GM18505 (cell line): ENCODE measurements around the gene SLC7A7.
"Not testable (repeated sequence)": the region's sequence is repeated elsewhere in the genome, so short reads cannot be mapped to it uniquely, and the experiment has no call there.

Experiments
- ATAC-seq: cut with Tn5 transposase; IDR thresholded peaks from one replicate; pipeline ENCODE4 v1.9.1; 2021; ENCODE audit not compliant: unreplicated experiment
- POLR2A ChIP-seq: IDR thresholded peaks from 4 replicates; pipeline ENCODE4 v1.6.1; 2011; ENCODE audit warnings: borderline replicate concordance; ENCODE audit not compliant: insufficient read depth, insufficient read length; ENCODE audit errors: extremely low read depth

The SLC7A7 gene

DNA sequence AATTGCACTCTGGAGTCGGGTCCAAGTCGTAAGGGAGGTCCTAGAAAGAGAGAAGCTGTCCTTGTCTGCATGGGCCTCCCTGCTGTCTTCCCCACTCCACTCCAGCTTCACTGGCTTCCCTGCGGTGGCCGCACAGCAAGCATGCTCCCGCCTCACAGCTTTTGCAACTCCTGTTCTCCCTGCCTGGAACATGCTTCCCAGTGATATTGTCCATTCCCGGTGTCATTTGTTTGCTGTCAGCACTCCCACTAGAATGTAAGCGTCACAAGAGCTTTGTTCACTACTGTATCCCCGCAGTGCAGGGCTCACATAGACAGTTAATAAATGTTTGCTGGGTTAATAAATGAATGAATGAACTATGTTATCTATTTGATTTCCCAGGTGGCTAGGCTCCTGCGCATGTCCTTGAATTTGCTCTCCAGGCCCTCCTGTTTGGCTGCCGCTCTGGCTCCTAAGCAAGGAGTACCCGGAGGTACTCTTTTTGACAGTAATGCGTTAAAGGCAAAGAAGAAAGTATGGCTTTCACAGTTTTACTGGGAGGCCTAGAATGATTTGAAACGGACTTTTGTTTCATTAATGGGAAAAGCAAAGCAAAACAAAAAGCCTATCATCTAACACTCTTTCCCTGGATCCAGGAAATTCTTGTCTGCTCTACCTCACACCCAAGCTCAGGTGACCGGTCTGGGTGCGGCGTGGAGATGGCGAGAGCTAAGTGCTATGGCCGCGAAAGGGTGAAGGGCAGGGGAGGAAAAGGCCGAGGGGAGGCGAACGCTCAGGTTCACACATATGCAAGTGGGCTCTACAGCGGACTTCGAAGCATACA lies 6.2 kb upstream of the SLC7A7 start:
- no peak for TF ChIP-seq POLR2A

DNA sequence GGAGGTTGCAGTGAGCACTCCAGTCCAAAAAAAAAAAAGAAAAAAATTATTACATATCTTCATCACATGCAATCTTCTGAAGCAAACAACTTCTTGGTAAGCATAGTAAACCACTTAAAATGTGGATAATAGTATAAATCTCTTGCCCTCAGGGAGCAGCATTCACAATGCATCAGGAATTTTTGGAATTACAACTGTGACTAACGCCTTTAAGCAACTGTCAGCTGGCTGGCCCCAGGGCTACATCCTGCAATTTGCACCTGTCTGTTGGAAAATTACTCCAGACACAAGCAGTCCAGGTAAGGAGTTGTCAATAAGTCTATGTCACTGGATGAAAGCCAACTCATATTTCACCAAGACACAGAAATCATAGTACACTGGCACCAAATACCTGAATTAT lies 5.5 kb upstream of the SLC7A7 start:
- no peak for ATAC-seq
- no peak for TF ChIP-seq POLR2A

More for the DNA sequence above, 6.2 kb upstream of the SLC7A7 start:
- no peak for ATAC-seq

DNA sequence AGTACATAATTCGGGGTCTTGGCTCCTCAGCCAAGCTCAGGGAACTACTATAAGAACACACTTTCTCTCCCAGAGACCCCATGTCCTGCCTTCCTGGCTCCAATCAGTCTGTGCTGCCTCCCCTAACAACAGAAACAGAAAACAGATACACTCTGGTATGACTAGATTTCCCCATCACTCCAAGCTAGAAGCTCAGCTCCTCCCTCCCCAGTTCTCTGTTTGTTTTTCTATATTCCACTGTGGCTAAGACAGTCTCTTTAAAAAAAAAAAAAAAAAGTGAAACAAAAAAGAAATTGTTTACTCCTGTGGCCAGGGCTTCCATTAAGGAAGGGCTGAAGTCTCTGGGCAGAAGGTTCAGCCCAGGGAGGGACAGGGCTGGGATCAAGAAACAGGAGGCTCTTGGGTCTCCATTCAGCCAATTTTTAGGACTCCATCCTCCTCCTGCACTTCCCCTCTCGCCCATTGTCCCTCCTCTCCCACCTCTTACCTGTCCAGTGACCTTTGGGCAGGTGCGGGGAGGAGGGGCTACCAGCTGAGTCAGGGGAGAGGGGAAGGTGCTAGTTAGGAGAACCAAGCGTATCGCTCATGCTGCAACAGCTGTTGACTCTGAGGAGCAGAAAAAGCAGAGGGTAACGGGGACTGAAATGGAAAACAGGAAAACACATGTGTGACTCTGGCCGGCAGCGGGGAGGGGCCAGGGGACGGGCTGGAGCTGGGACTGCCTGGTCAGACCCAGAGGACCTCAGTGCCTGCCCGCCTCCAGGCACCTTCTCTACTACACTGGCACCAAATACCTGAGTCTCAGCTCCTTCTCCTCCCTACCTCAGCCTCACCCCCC lies 4.1 kb upstream of the SLC7A7 start:
- no peak for ATAC-seq
- peak; percentile 47 for TF ChIP-seq POLR2A

DNA sequence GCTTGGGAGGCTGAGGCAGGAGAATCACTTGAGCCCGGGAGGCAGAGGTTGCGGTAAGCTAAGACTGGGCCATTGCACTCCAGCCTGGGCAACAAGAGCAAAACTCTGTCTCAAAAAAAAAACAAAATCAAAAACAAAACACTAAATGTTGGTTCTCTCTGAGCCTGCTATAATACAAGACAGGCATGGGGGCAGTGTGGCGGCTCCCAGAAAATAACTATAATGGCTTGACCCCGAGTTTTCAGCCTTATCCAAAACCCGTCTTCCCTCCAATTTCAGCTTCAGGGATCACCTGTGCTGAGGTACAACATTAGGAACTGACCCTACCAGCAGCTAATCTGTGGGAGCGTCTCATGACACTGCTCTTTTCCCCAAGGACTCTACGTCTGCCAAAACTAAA lies 862 bp downstream of the SLC7A7 start:
- ATAC-seq = no peak
- TF ChIP-seq POLR2A = no peak

DNA sequence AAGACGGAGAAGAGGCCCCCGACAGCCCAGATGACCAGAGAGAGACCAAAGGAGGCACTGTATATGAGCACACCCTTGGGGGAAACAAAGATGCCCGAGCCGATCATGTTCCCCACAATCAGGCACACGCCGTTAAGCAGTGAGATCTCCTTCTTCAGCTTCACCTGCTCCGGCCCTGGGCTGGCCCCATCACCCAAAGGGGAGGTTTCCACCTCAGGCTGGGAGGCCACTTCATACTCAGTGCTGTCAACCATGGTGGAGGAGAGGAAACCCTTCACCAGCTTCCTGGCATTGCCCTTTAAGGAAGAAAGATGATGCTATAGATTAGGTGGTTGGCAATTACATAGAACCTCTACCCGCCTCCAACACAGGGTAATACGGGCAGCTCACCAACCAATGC lies 2.1 kb downstream of the SLC7A7 start:
- no peak for TF ChIP-seq POLR2A
- ATAC-seq = no peak

DNA sequence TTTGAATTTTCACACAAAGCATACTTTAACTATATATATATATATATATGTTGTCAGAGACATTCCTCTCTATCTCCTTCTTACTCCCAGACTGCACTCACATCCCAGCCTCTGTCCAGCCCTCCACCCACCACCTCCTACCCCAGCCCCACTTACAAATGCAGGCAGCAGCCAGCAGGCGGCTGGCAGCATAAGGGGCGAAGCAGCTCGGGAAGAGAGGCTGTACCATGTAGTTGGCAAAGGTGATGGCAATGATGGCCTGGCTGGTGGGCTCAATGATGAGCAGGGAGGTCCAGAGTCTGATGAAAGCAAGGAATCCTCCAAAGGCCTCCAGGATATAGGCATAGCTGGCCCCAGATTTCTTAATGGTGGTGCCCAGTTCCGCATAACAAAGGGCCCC lies 2.5 kb downstream of the SLC7A7 start:
- no peak for ATAC-seq

DNA sequence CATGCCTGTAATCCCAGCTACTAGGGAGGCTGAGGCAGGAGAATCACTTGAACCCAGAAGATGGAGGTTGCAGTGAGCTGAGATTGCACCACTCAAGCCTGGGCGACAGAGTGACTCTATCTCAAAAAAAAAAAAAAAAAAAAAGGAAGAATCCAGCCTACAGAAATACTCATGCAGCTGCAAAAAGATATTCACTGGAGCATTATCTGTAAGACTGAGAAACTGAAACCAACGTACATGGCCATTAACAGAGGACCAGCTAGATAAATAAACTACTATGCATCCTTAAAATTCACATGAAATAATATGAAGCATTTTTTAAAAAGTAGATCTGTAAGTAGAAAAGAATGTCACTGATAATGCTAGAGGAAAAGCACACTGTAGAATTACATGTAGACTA lies 3.5 kb downstream of the SLC7A7 start:
- TF ChIP-seq POLR2A = no peak
- ATAC-seq = no peak

More for the DNA sequence above, 2.5 kb downstream of the SLC7A7 start:
- TF ChIP-seq POLR2A = no peak

DNA sequence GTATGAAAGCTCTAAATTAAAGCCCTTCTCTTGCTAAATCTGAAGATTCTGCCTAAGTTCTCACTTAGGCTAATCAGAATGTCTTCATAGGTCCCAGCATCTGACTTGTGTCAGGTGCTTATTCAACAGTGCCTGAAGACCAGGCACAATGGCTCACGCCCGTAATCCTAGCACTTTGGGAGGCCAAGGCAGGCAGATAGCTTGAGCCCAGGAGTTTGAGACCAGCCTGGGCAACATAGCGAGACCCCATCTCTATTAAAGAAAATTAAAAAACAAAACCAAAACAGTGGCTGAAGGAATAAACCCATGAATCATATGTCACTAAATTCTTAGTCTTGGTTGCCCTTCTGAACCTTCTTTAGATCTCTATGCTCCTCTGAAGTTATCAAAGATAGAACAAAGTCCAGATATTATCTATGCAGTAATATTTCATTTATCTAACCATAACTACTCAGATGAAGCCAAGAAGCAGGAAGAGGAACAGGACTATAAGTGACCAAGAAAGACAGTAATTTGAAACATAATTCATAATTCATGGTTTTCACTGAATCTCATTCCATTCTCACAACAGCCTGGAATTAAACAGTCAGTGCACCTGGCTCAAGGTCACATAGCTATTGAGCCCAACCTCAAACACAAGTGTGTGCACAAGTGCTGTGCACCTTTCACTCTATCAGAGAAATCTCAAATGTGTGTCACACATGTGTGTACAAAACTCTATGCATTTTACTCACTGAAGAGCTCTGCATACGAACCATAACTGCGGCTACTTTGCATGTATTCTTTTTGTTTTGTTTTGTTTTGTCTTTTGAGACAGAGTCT lies 6.6 kb downstream of the SLC7A7 start:
- no peak for TF ChIP-seq POLR2A
- ATAC-seq = no peak

DNA sequence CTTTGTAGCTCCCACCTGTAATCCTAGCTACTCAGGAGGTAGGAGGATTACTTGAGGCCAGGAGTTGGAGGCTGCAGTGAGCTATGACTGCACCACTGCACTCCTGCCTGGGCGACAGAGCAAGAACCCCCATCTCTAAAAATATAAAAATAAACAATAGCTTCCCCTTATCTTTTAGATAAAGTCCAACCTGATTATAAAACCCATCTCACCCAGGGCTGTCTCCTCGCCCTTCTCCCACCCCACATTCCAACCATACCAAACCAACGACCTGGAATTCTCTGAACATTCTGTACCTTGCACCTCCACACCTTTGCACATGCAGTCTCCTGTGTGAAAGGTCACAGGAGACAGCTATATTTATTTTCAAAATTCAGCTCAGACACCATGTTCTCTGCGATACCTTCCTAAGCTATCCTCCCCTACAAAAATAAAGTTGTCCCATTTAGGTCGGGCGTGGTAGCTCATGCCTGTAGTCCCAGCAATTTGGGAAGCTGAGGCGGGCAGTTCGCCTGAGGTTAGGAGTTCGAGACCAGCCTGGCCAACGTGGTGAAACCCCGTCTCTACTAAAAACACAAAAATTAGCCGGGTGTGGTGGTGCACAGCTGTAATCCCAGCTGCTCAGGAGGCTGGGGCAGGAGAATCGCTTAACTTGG lies 7.7 kb downstream of the SLC7A7 start:
- TF ChIP-seq POLR2A = no peak
- no peak for ATAC-seq

DNA sequence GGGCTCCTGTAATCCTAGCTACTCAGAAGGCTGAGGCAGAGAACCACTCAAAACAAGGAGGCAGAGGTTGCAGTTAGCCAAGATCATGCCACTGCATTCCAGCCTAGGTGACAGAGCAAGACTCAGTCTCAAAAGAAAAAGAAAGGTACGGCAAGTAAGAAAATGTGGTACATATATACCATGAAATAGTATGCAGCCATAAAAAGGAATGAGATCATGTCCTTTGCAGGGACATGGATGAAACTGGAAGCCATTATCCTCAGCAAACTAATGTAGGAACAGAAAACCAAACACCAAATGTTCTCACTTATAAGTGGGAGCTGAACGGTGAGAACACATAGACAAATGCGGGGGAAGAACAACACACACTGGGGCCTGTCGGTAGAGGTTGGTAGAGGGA lies 10.0 kb downstream of the SLC7A7 start:
- ATAC-seq = not testable (repeated sequence)

DNA sequence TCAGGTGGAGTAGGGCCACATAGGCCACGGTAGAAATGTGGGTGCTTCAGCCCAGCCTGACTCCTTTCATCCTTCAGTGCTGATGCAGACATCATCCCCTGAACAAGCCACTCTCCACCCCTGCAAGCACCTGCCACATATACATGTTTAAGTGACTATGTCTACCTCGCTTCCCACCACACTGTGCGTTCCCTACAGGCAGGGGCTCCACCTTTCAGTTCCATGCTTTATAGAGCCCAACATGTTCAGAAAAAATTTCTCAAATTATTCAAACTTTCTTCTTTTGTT lies 11.6 kb downstream of the SLC7A7 start:
- ATAC-seq = peak; percentile 37
- peak; percentile 34 for TF ChIP-seq POLR2A

DNA sequence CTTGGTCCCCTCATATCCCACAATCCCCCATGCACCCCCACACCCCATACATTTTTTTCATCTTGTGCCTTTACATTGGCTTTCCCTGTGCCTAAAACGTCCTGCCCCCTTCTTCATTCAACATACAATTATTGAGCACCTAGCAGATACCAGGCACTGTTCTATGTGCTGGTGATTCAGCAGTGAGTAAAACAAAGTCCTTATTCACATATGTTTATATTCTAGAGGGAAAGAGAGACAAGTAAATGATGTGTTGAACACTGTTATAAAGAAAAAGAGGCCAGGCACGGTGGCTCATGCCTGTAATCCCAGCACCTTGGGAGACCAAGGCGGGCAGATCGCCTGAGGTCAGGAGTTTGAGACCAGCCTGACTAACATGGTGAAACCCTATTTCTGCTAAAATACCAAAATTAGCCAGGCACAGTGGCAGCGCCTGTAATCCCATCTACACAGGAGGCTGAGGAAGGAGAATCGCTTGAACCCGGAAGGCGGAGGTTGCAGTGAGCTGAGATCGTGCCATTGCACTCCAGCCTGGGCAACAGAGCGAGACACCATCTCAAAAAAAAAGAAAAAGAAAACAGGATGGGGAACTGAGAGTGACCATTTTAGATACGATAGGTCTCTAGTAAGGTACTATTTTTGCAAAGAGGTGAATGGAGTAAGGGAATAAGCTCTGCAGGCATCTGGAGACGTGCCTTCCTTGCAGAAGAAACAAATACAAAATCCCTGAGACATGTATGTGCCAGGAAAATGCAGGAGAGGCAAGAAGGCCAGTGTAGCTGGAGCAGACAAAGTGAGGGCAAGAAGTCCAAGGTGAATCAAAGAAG lies 12.2 kb downstream of the SLC7A7 start:
- peak; percentile 42 for ATAC-seq

More for the DNA sequence above, 12.2 kb downstream of the SLC7A7 start:
- peak; percentile 32 for TF ChIP-seq POLR2A
